Measurements from ENCODE around the gene PSMC1. TPM values are rescaled to one million over a fixed set of nuclear protein-coding genes. Genes with fewer than 3 reads are reported as not detected.

PSMC1 gene
- total and polyA plus RNA-seq, 10 of the 15 experiments (the other 5 are each of a cell fraction or from before 2014, with no cell fraction given): 97.4 to 286 (median 209) TPM

- no peaks in the 10 kb centered on the region for H3K9me3 ChIP-seq (replicated peaks; ENCODE audit: control insufficient read depth, insufficient read depth, low read length)
- H3K79me2 ChIP-seq (ENCODE audit: control insufficient read depth, insufficient read depth, low read length): peaks cover 1% of the 10 kb centered on the region; the same call in 1 of the 2 replicates
- H4K20me1 ChIP-seq (ENCODE audit: control insufficient read depth, insufficient read depth): no peaks in the 10 kb centered on the region
- 0 out of 2 replicates have a peak overlapping the region, but pooled peaks have one; percentile 1 for H3K27ac ChIP-seq (ENCODE audit: control insufficient read depth, insufficient read depth)
- intact Hi-C loops (cut with micrococcal nuclease; ENCODE audit: unreplicated experiment): no loop called here
- DNase-seq (ENCODE audit: low read depth, low spot score) (no peak), FAIRE-seq (no peak), ATAC-seq (peak; percentile 78)
- CTCF ChIA-PET: interaction anchor here (1.3 to 1.6 kb wide), 2 partner anchors 28 to 324 kb away, joined by 3 read pairs; no protein-coding TSS in a partner anchor
- POLR2A ChIA-PET: no interaction called here
- TF ChIP-seq JUNB (IDR thresholded peaks at IDR 0.05): peak; percentile 39; the same call in 1 of the 2 replicates
- TF ChIP-seq PKNOX1 (IDR thresholded peaks at IDR 0.05): peak; percentile 85
- TF ChIP-seq E2F4 (IDR thresholded peaks at IDR 0.05; ENCODE audit: low read depth, low read length): no peak
- TF ChIP-seq MEF2A (IDR thresholded peaks at IDR 0.05; ENCODE audit: insufficient read depth, low read depth, low read length): 0 out of 2 replicates have a peak, but pooled peaks have one; percentile 7
- no peak overlapping the region for H3K9ac ChIP-seq (ENCODE audit: control insufficient read depth, insufficient read depth, low read length)
- BruUV-seq (replicated peaks): no TSS peak
- 30% methylated on average over 8 of the region's 8 CpGs for WGBS (ENCODE audit: insufficient coverage, insufficient replicate concordance, low lambda C conversion rate, missing lambda C conversion rate)
- H2AFZ ChIP-seq (ENCODE audit: control insufficient read depth, low read depth, low read length): no peak overlapping the region
- RAD21 ChIA-PET (ENCODE audit: unreplicated experiment): no interaction called here
- H3K36me3 ChIP-seq (ENCODE audit: control insufficient read depth in 2 of 2, insufficient read depth in 2 of 2, low read length in 1 of 2): peaks cover 20 to 43% of the 10 kb centered on the region in 2 experiments
- no peaks in the 10 kb centered on the region for H3K27me3 ChIP-seq (replicated peaks in 1 of 2; ENCODE audit: control insufficient read depth in 2 of 2, insufficient read depth in 2 of 2, low read length in 1 of 2)
- no peak overlapping the region for H3K4me3 ChIP-seq
- H3K4me2 ChIP-seq (ENCODE audit: control insufficient read depth, insufficient read depth): no peak overlapping the region
- SMC1A ChIA-PET (ENCODE audit: uncharacterized antibody, unreplicated experiment): interaction anchor here (1.1 kb wide), 1 partner anchor 25 kb away, joined by 3 read pairs; no protein-coding TSS in a partner anchor
- in situ Hi-C loops (cut with MboI): no loop called here
- H3K4me1 ChIP-seq (ENCODE audit: control insufficient read depth, insufficient read depth, low read length): 0 out of 2 replicates have a peak, but pooled peaks cover 3% of the 10 kb centered on the region
Measured at GRCh38 chr14:90263748-90264449, 7.5 kb downstream of the PSMC1 start.
